SK-N-SH (cell line): Measurements from ENCODE around the gene FBXO2. TPM values are rescaled to one million over a fixed set of nuclear protein-coding genes. Genes with fewer than 3 reads are reported as not detected.

Experiments used
- CTCF ChIA-PET: fragments of 300-600, 350-600 bp; formaldehyde crosslinking; extraction: SDS; loops from one replicate; lab custom pipeline; 2021; lab: Yijun Ruan, JAX
- POLR2A ChIA-PET: fragments of 350-600 bp; sonication (Branson Sonifier 250); formaldehyde crosslinking; extraction: SDS; loops from one replicate; lab custom pipeline; 2020; ENCODE audit warnings: antibody characterized with exemption, inconsistent platforms; lab: Yijun Ruan, JAX
- DNase-seq: peaks from one replicate; pipeline ENCODE4 v3.0.0; 2012
- H2AFZ ChIP-seq: fragments of 200-600 bp; sonication (generic); 2 replicates; pipeline ENCODE4 v1.8.1; 2016; ENCODE audit warnings: antibody characterized with exemption, mild to moderate bottlenecking, low read depth
- H3F3A ChIP-seq: fragments of 200-600 bp; sonication (generic); replicated peaks from 2 replicates; pipeline ENCODE3; 2016; ENCODE audit warnings: antibody characterized with exemption, mild to moderate bottlenecking; ENCODE audit not compliant: insufficient read depth
- H3K27ac ChIP-seq, 2 experiments: fragments of 200-500 bp in 1 of 2; fragments of 200-600 bp in 1 of 2; sonication (Bioruptor generic) in 1 of 2; sonication (generic), shearing (Covaris generic) in 1 of 2; 2 replicates each; pipeline versions ENCODE4 v1.5.1 to v1.6.1; 2014 to 2016; ENCODE audit warnings: low read depth in 2 of 2, inconsistent platforms in 1 of 2, low read length in 1 of 2, mild to moderate bottlenecking in 1 of 2, mixed read lengths in 1 of 2
- H3K27me3 ChIP-seq: fragments of 200-600 bp; sonication (generic), shearing (Covaris generic); 2 replicates; pipeline ENCODE4 v1.6.1; 2016; ENCODE audit warnings: mixed run types; ENCODE audit not compliant: insufficient read depth
- H3K36me3 ChIP-seq, 2 experiments: fragments of 200-500 bp in 1 of 2; fragments of 200-600 bp in 1 of 2; sonication (Bioruptor generic) in 1 of 2; sonication (generic) in 1 of 2; replicated peaks in 1 of 2; 2 replicates each; pipeline versions ENCODE3 to v1.5.1; 2014 to 2016; ENCODE audit warnings: low read length in 1 of 2, mild to moderate bottlenecking in 1 of 2; ENCODE audit not compliant: insufficient read depth in 2 of 2, control insufficient read depth in 1 of 2
- H3K4me1 ChIP-seq, 2 experiments: fragments of 200-500 bp in 1 of 2; fragments of 200-600 bp in 1 of 2; sonication (Bioruptor generic) in 1 of 2; sonication (generic), shearing (Covaris generic) in 1 of 2; 2 replicates each; pipeline versions ENCODE4 v1.5.1 to v1.6.1; 2014 to 2016; ENCODE audit warnings: low read depth in 1 of 2, low read length in 1 of 2, mixed run types in 1 of 2; ENCODE audit not compliant: insufficient read depth in 2 of 2, control insufficient read depth in 1 of 2
- H3K4me2 ChIP-seq: fragments of 200-600 bp; sonication (generic), shearing (Covaris generic); 2 replicates; pipeline ENCODE4 v1.6.1; 2017; ENCODE audit warnings: mixed run types
- H3K4me3 ChIP-seq, 2 experiments: fragments of 200-500 bp in 1 of 2; fragments of 200-600 bp in 1 of 2; sonication (Bioruptor generic) in 1 of 2; sonication (generic), shearing (Covaris generic) in 1 of 2; 2 replicates each; pipeline versions ENCODE4 v1.5.1 to v1.8.1; 2014 to 2016; ENCODE audit warnings: low read depth in 2 of 2, inconsistent platforms in 1 of 2, low read length in 1 of 2, mild to moderate bottlenecking in 1 of 2, mixed read lengths in 1 of 2, moderate library complexity in 1 of 2
- H3K79me2 ChIP-seq: fragments of 200-600 bp; sonication (generic); 2 replicates; pipeline ENCODE4 v1.8.1; 2017; ENCODE audit warnings: mild to moderate bottlenecking; ENCODE audit not compliant: insufficient read depth
- H3K9ac ChIP-seq: fragments of 200-600 bp; sonication (generic); 2 replicates; pipeline ENCODE4 v1.6.1; 2017; ENCODE audit warnings: mixed run types
- H3K9me2 ChIP-seq: fragments of 200-600 bp; sonication (generic); 2 replicates; pipeline ENCODE4 v1.6.1; 2017; ENCODE audit warnings: mixed run types
- H3K9me3 ChIP-seq: fragments of 200-600 bp; sonication (generic); 2 replicates; pipeline ENCODE4 v1.6.1; 2017; ENCODE audit warnings: mixed run types, mild to moderate bottlenecking, moderate library complexity
- H4K20me1 ChIP-seq: fragments of 200-600 bp; sonication (generic); 2 replicates; pipeline ENCODE4 v1.6.1; 2017; ENCODE audit warnings: mild to moderate bottlenecking, mixed run types; ENCODE audit not compliant: insufficient read depth
- CHD2 ChIP-seq: fragments of 150-350 bp; IDR thresholded peaks from 2 replicates; pipeline ENCODE4 v1.6.1; 2018; ENCODE audit warnings: low read length; ENCODE audit not compliant: partially characterized antibody
- EP300 ChIP-seq, 2 experiments: IDR thresholded peaks; 2 replicates each; pipeline versions ENCODE4 v1.4.0 to v1.6.1; 2012; ENCODE audit warnings: borderline replicate concordance in 1 of 2, low read depth in 1 of 2, low read length in 1 of 2
- FOSL2 ChIP-seq: IDR thresholded peaks from 2 replicates; pipeline ENCODE4 v1.4.0; 2012; ENCODE audit warnings: low read depth, mild to moderate bottlenecking, moderate library complexity, borderline replicate concordance
- FOXJ3 ChIP-seq: sonication (generic); formaldehyde crosslinking; IDR thresholded peaks from 2 replicates; pipeline ENCODE4 v1.5.1; 2020; ENCODE audit warnings: mild to moderate bottlenecking, missing genetic modification reagents
- FOXM1 ChIP-seq: IDR thresholded peaks from 2 replicates; pipeline ENCODE4 v1.4.0; 2012; ENCODE audit warnings: low read depth, mild to moderate bottlenecking
- MEF2A ChIP-seq: IDR thresholded peaks from 2 replicates; pipeline ENCODE4 v1.4.0; 2012; ENCODE audit warnings: low read depth, borderline replicate concordance
- MXI1 ChIP-seq: IDR thresholded peaks from 2 replicates; pipeline ENCODE4 v1.6.1; 2012; ENCODE audit warnings: mild to moderate bottlenecking, low read depth, low read length, improper control_type of control experiment
- PBX3 ChIP-seq: IDR thresholded peaks from 2 replicates; pipeline ENCODE4; 2012
- RFX5 ChIP-seq: IDR thresholded peaks from 2 replicates; pipeline ENCODE4 v1.6.1; 2012; ENCODE audit warnings: mild to moderate bottlenecking, improper control_type of control experiment, low read length
- SIN3A ChIP-seq: IDR thresholded peaks from 2 replicates; pipeline ENCODE4 v1.6.1; 2012; ENCODE audit warnings: low read depth, mild to moderate bottlenecking, low read length, moderate library complexity, borderline replicate concordance
- SMC3 ChIP-seq: IDR thresholded peaks from 2 replicates; pipeline ENCODE4 v1.6.1; 2012; ENCODE audit warnings: low read depth, low read length, improper control_type of control experiment
- TAF1 ChIP-seq: IDR thresholded peaks from 2 replicates; pipeline ENCODE4 v1.6.1; 2012; ENCODE audit warnings: low read depth, mild to moderate bottlenecking, low read length, moderate library complexity, borderline replicate concordance
- TCF12 ChIP-seq: IDR thresholded peaks from 2 replicates; pipeline ENCODE4 v1.4.0; 2012
- USF1 ChIP-seq: IDR thresholded peaks from 2 replicates; pipeline ENCODE4 v1.4.0; 2012; ENCODE audit warnings: low read depth, borderline replicate concordance
- YY1 ChIP-seq: IDR thresholded peaks from 2 replicates; pipeline ENCODE4 v1.4.0; 2012; ENCODE audit warnings: low read depth, mild to moderate bottlenecking
- WGBS: methylation state at CpG from one replicate; pipeline ENCODE4 v1.1.6; 2017; ENCODE audit warnings: low lambda C conversion rate; 5-methylcytosine and 5-hydroxymethylcytosine counted together
- polyA plus RNA-seq, 3 experiments: library from polyadenylated mRNA; depleted of rRNA; stranded (reverse); fragments of >200 nt; gene quantifications; 2 replicates each; pipeline ENCODE4 v1.2.3, GENCODE V29; 2012

FBXO2 gene
- polyA plus RNA-seq, 1 of the 3 experiments (the other 2 are of a cell fraction): 21.7 TPM

- TF ChIP-seq CHD2 (no peak), FOSL2 (no peak), MXI1 (no peak), SMC3 (no peak)
Observed at GRCh38 chr1:11602424-11602823, 51.8 kb downstream of the FBXO2 start (continued).

GRCh38 chr1:11600836-11601235 is 53.4 kb downstream of the FBXO2 start:
- CTCF ChIA-PET: interaction anchor here (1.3 to 1.5 kb wide), 2 partner anchors 11 to 123 kb away, joined by 3 to 4 read pairs; no protein-coding TSS in a partner anchor
- H3K4me2 ChIP-seq: no peak overlapping the region
- H3K9me3 ChIP-seq: no peaks in the 10 kb centered on the region
- H3K9ac ChIP-seq: no peak overlapping the region
- no peaks in the 10 kb centered on the region for H3K36me3 ChIP-seq
- 33% methylated on average over 7 of the region's 7 CpGs for WGBS
- POLR2A ChIA-PET: no interaction called here
- TF ChIP-seq SIN3A (no peak), EP300 (IDR thresholded peaks at IDR 0.05; ENCODE audit: borderline replicate concordance in 1 of 2, low read depth in 1 of 2, low read length in 1 of 2) (no peak)
- H3K27me3 ChIP-seq: no peaks in the 10 kb centered on the region
- H3K4me3 ChIP-seq: no peak overlapping the region
- peaks cover 0 to 5% of the 10 kb centered on the region in 2 experiments; a peak in 1 of 4 replicates for H3K4me1 ChIP-seq
- no peaks in the 10 kb centered on the region for H3F3A ChIP-seq
- no peaks in the 10 kb centered on the region for H4K20me1 ChIP-seq
- H3K79me2 ChIP-seq: no peaks in the 10 kb centered on the region
- no peak for DNase-seq
- H2AFZ ChIP-seq: no peak overlapping the region
- no peak overlapping the region for H3K27ac ChIP-seq
- H3K9me2 ChIP-seq: no peaks in the 10 kb centered on the region

GRCh38 chr1:11599891-11600576 is 54.2 kb downstream of the FBXO2 start:
- no peaks in the 10 kb centered on the region for H3K9me3 ChIP-seq
- no peak overlapping the region for H3K27ac ChIP-seq
- H3K4me1 ChIP-seq: peaks cover 0 to 5% of the 10 kb centered on the region in 2 experiments; a peak in 1 of 4 replicates
- no peak overlapping the region for H2AFZ ChIP-seq
- no peaks in the 10 kb centered on the region for H3K36me3 ChIP-seq
- TF ChIP-seq USF1 (no peak), RFX5 (no peak), TCF12 (no peak), FOSL2 (no peak), YY1 (no peak), MXI1 (no peak), FOXM1 (no peak), PBX3 (no peak), TAF1 (no peak), FOXJ3 (no peak), MEF2A (no peak)
- TF ChIP-seq, all 33 proteins: peak for 0
- ChIA-PET CTCF (interaction anchor here (1.3 to 1.5 kb wide), 3 partner anchors 12 to 122 kb away, joined by 3 to 4 read pairs (median 4); no protein-coding TSS in a partner anchor), POLR2A (no interaction called here)
- 64% methylated on average over 6 of the region's 6 CpGs for WGBS
- Histone ChIP-seq H3K27me3 (no peaks in the 10 kb centered on the region), H3K4me3 (no peak overlapping the region), H3K79me2 (no peaks in the 10 kb centered on the region), H3F3A (no peaks in the 10 kb centered on the region), H3K9ac (no peak overlapping the region), H4K20me1 (no peaks in the 10 kb centered on the region), H3K4me2 (no peak overlapping the region), H3K9me2 (no peaks in the 10 kb centered on the region)
- DNase-seq: no peak
